Upper lobe of right lung (tissue), 1 donor: ENCODE measurements around the gene WBP1L. TPM values are rescaled to one million over a fixed set of nuclear protein-coding genes. Genes with fewer than 3 reads are reported as not detected.
A peak's percentile ranks its signal among the peaks of the same experiment; 100 is the strongest.

ENCODE experiments used
- ATAC-seq: fragments of 200-7000 bp; cut with Tn5 transposase; one replicate; pipeline ENCODE4 v1.9.1; 2020; ENCODE audit warnings: mild to moderate bottlenecking, moderate library complexity
- DNase-seq: peaks from one replicate; pipeline ENCODE4 v3.0.0-alpha.2; 2020
- H3K27ac ChIP-seq: fragments of 200-600 bp; one replicate; pipeline ENCODE4 v1.8.0; 2022
- H3K27me3 ChIP-seq: fragments of 200-600 bp; one replicate; pipeline ENCODE4 v1.8.0; 2022; ENCODE audit warnings: mild to moderate bottlenecking
- H3K36me3 ChIP-seq: fragments of 200-600 bp; one replicate; pipeline ENCODE4 v1.8.0; 2022
- H3K4me1 ChIP-seq: fragments of 200-600 bp; one replicate; pipeline ENCODE4 v1.8.0; 2022
- H3K4me3 ChIP-seq: fragments of 200-600 bp; one replicate; pipeline ENCODE4 v1.8.0; 2022; ENCODE audit warnings: mild to moderate bottlenecking
- H3K9me3 ChIP-seq: fragments of 200-600 bp; one replicate; pipeline ENCODE4 v1.8.0; 2022
- intact Hi-C: fragments of 100-400 bp; cut with DNase I; formaldehyde crosslinking; loops from one replicate; pipeline ENCODE4 v1.11.0; 2022
- total RNA-seq: library from RNA; stranded (reverse); fragmentation: NEBNext Ultra II Directional; extraction: Animal tissue kit (Norgen Biotek cat#: 25700); gene quantifications from one replicate; pipeline ENCODE4 v1.2.1, GENCODE V29; 2021
- TF ChIP-seq, protein P1 (sequence below): fragments of 200-600 bp; IDR thresholded peaks from one replicate; pipeline ENCODE4 v1.8.0; 2022; ENCODE audit warnings: antibody characterized with exemption
- donor health status: DM: no; HTN: yes; CAD: no; lungs with severe emphysema.

The WBP1L gene
- total RNA-seq, 1 donor from 2014 or later, result 49.0 TPM

DNA sequence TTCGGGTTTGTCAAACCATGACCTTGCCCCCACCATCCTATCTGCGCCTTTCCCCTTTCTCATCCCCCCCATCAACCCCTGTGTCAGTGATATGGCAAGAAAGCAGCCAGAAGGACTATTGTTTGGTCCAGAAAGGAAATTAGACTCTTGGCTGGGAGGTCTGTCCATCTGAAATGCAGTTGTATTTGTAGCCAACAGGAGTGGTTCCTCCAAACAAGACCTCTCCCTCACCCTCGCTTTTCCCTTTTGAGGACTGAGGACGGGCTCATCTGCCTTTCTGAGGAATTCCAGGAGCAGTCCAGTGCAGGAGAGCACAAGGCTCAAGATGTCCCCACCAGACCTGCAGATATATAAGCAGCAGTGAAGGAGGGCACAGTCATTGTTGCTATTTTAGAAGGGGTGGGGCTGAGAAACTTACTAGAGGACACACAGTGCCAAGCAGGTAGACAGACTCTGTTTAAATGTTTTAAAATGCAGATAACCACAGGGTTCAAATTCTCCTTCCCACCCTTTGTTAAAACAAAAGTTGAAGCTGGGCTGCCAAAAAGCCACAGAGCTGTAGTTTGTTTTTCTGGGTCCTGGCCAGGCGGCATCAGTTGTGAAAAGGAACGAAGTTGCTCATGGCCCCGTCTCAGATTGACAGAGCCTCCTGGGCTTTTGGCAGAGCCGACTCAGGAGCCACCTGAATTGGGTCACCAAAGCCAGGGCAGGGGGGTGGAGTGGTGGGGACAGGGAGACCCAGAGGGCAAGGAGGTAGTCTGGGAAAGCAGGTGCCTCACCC is 56.1 kb downstream of the WBP1L start:
- Histone ChIP-seq H3K27ac (peak overlapping the region; percentile 78), H3K4me1 (peaks cover 66% of the 10 kb centered on the region), H3K9me3 (no peaks in the 10 kb centered on the region), H3K4me3 (no peak overlapping the region), H3K27me3 (no peaks in the 10 kb centered on the region), H3K36me3 (peaks cover 27% of the 10 kb centered on the region)
- TF ChIP-seq, protein P1, sequence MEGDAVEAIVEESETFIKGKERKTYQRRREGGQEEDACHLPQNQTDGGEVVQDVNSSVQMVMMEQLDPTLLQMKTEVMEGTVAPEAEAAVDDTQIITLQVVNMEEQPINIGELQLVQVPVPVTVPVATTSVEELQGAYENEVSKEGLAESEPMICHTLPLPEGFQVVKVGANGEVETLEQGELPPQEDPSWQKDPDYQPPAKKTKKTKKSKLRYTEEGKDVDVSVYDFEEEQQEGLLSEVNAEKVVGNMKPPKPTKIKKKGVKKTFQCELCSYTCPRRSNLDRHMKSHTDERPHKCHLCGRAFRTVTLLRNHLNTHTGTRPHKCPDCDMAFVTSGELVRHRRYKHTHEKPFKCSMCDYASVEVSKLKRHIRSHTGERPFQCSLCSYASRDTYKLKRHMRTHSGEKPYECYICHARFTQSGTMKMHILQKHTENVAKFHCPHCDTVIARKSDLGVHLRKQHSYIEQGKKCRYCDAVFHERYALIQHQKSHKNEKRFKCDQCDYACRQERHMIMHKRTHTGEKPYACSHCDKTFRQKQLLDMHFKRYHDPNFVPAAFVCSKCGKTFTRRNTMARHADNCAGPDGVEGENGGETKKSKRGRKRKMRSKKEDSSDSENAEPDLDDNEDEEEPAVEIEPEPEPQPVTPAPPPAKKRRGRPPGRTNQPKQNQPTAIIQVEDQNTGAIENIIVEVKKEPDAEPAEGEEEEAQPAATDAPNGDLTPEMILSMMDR, result no peak
- intact Hi-C loops, result no loop called here
- DNase-seq (no peak), ATAC-seq (no peak)

DNA sequence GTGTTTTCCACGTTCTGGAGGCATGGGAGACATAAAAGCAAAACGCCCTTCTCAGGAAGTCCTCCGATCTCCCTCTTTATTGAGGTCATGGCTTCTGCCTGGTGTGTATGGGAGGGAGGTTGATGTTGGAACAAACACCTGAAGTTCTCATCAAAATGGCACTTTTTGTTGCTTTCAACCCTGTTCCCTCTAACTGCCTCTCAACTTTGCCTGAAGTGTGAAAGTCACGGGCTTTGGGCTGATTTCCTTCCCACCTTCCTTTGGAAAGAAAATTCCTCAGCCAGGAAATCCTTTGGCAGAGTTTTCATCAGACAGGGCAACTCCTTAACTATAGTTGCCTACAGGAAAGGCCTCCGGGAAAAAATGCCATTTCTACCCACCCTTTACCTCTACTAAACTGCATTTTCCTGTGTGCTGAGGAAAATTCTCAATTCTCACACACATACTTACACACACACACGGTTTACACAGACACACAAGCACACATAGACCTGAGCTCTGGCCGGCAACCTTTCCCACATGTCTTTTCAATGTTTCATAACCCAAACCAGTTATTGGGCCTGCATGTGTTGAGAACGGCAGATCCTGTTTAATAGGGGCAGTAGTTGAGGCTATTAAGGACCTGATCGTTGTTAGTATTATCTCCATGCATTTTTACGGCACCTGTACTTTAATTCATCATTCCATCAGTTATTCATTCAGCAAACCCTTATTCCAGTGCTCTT is 57.0 kb downstream of the WBP1L start:
- Histone ChIP-seq H3K27me3 (no peaks in the 10 kb centered on the region), H3K9me3 (no peaks in the 10 kb centered on the region), H3K36me3 (peaks cover 27% of the 10 kb centered on the region), H3K27ac (peak overlapping the region; percentile 78), H3K4me1 (peaks cover 57% of the 10 kb centered on the region), H3K4me3 (no peak overlapping the region)
- intact Hi-C loops, result no loop called here
- ATAC-seq, result no peak
- TF ChIP-seq, protein P1, result no peak
- no peak for DNase-seq

DNA sequence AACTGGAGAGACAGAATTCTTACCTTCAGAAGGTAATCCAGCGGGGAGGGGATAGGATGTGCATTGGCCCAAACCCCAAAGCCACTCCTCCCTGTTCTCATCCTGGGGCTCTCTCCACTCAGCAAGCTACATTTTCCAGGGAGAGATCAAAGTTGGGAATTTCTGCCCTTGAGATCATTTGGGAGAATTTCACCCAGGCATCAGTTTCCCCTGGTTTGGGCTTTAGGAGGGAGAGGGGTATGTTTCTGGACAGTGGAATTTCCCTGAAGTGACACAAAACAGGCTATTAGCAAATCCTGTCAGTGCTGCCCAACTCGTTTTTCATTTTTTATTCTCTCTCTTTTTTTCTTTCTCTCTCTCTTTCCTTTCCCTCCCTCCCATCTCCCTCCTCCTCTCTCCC is 57.7 kb downstream of the WBP1L start:
- no peak for DNase-seq
- intact Hi-C loops, result no loop called here
- no peak for ATAC-seq
- H3K9me3 ChIP-seq, result no peaks in the 10 kb centered on the region
- no peaks in the 10 kb centered on the region for H3K27me3 ChIP-seq
- H3K27ac ChIP-seq, result peak overlapping the region; percentile 78
- H3K4me1 ChIP-seq, result peaks cover 50% of the 10 kb centered on the region
- peaks cover 27% of the 10 kb centered on the region for H3K36me3 ChIP-seq
- H3K4me3 ChIP-seq, result no peak overlapping the region
- TF ChIP-seq, protein P1, result no peak

DNA sequence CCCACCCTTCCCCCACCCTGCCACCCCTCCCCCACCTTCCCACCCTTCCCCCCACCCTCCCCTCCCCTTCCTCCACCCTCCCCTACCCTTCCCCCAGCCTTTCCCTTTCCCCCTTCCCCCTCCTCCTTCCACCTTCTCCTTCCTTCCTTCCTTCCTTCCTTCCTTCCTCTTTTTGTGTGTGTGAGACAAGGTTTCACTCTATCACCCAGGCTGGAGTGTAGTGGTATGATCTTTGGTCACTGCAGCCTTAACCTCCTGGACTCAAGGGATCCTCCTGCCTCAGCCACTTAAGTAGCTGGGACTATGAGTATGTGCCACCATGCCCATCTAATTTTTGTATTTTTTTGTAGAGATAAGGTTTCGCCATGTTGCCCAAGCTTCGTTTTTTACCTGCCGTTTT is 58.2 kb downstream of the WBP1L start:
- Histone ChIP-seq H3K9me3 (no peaks in the 10 kb centered on the region), H3K27me3 (no peaks in the 10 kb centered on the region), H3K27ac (no peak overlapping the region), H3K4me1 (peaks cover 45% of the 10 kb centered on the region), H3K4me3 (no peak overlapping the region), H3K36me3 (peaks cover 27% of the 10 kb centered on the region)
- TF ChIP-seq, protein P1, result no peak
- DNase-seq (no peak), ATAC-seq (peak; percentile 40)
- intact Hi-C loops, result no loop called here

DNA sequence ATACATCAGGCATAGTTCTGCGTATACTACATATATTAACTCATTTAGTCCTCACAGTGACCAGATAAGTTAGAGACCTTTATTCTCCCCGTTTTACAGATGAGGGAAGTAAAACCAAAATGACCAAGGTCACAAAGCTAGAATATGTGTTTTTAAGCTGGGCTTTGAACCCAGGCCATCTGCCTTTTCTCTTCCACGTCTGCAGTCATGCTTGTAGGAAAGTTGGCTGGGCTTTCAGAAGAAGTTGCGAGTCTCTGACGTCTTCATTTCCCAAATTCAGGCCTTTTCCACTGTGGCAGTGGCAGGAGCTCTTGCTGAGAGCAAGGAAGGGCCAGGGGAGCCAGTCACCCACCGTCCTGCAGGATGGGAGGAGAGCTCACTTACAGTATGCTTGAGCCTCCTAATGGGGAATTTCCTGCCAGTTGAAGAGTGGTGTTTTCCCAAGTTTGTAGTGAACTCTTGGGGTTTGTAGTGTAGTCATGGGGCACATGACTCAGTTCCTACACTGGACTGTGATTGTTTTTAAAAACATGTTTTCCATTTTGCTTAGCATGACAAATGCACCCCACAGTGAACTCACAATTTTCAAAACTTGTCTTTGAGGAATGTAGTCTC is 59.3 kb downstream of the WBP1L start:
- peaks cover 28% of the 10 kb centered on the region for H3K36me3 ChIP-seq
- H3K4me3 ChIP-seq, result no peak overlapping the region
- H3K27me3 ChIP-seq, result no peaks in the 10 kb centered on the region
- H3K4me1 ChIP-seq, result peaks cover 41% of the 10 kb centered on the region
- no peaks in the 10 kb centered on the region for H3K9me3 ChIP-seq
- DNase-seq (no peak), ATAC-seq (peak; percentile 72)
- peak overlapping the region; percentile 65 for H3K27ac ChIP-seq
- intact Hi-C loops, result no loop called here
- TF ChIP-seq, protein P1, result no peak
